H1 (cell line): ENCODE data around the gene SOCS7. TPM values are rescaled to one million over a fixed set of nuclear protein-coding genes. Genes with fewer than 3 reads are reported as not detected.

Experiments
- CTCF ChIA-PET: fragments of 300-600 bp; sonication (Branson Sonifier 250); formaldehyde crosslinking; loops from one replicate; lab custom pipeline; 2021; ENCODE audit not compliant: partially characterized antibody; lab: Charles Lee
- POLR2A ChIA-PET: fragments of 300-600 bp; sonication (Branson Sonifier 250); formaldehyde crosslinking; loops from one replicate; lab custom pipeline; 2021; ENCODE audit warnings: inconsistent platforms; ENCODE audit not compliant: partially characterized antibody; lab: Charles Lee
- DNase-seq, 2 experiments: peaks; one replicate each; pipeline versions ENCODE4 v3.0.0 to v3.0.0-alpha.2; 2010 to 2022; ENCODE audit warnings: low spot score in 2 of 2, low read depth in 1 of 2, mixed read lengths in 1 of 2
- FAIRE-seq: peaks from 2 replicates; lab custom pipeline; 2011; peaks lifted over from hg19 to GRCh38; lab: Jason Lieb, UNC
- H2AFZ ChIP-seq: 2 replicates; pipeline ENCODE4 v1.8.1; 2012; ENCODE audit warnings: low read length, inconsistent platforms
- H2AK5ac ChIP-seq: 2 replicates; pipeline ENCODE4 v1.6.1; 2013; ENCODE audit warnings: low read depth, low read length
- H2BK120ac ChIP-seq: replicated peaks from 2 replicates; pipeline ENCODE3; 2013; ENCODE audit warnings: low read depth, low read length, inconsistent platforms
- H2BK12ac ChIP-seq: 2 replicates; pipeline ENCODE4 v1.6.1; 2013; ENCODE audit warnings: low read depth, low read length
- H2BK15ac ChIP-seq: 2 replicates; pipeline ENCODE4 v1.6.1; 2013; ENCODE audit warnings: low read length
- H2BK20ac ChIP-seq: 2 replicates; pipeline ENCODE4 v1.6.1; 2013; ENCODE audit warnings: low read length
- H2BK5ac ChIP-seq: 2 replicates; pipeline ENCODE4 v1.6.1; 2013; ENCODE audit warnings: low read depth, low read length
- H3K14ac ChIP-seq: 2 replicates; pipeline ENCODE4 v1.6.1; 2013; ENCODE audit warnings: inconsistent platforms; ENCODE audit not compliant: insufficient read length
- H3K18ac ChIP-seq: 2 replicates; pipeline ENCODE4 v1.6.1; 2013; ENCODE audit warnings: low read length; ENCODE audit errors: extremely low read depth
- H3K23ac ChIP-seq: 2 replicates; pipeline ENCODE4 v1.6.1; 2013; ENCODE audit warnings: inconsistent platforms; ENCODE audit not compliant: insufficient read length
- H3K23me2 ChIP-seq: 2 replicates; pipeline ENCODE4 v1.6.1; 2013; ENCODE audit warnings: low read depth, low read length
- H3K27ac ChIP-seq: 2 replicates; pipeline ENCODE4 v1.6.1; 2011; ENCODE audit warnings: low read depth, low read length, inconsistent platforms
- H3K27me3 ChIP-seq, 4 experiments: replicated peaks in 1 of 4; 1 replicate in 1 of 4; 2 replicates in 3 of 4; pipeline versions ENCODE4 v1.6.1 to v1.8.1; 2011 to 2013; ENCODE audit warnings: low read length in 3 of 4, mild to moderate bottlenecking in 3 of 4, inconsistent platforms in 2 of 4, mixed read lengths in 2 of 4, moderate library complexity in 1 of 4; ENCODE audit not compliant: control insufficient read depth in 3 of 4, insufficient read depth in 3 of 4; ENCODE audit errors: extremely low read depth in 1 of 4
- H3K36me3 ChIP-seq, 4 experiments: 2 replicates each; pipeline versions ENCODE4 v1.6.1 to v1.8.1; 2011 to 2013; ENCODE audit warnings: mild to moderate bottlenecking in 4 of 4, low read length in 3 of 4, moderate library complexity in 2 of 4, control low read depth in 1 of 4, inconsistent platforms in 1 of 4; ENCODE audit not compliant: insufficient read depth in 4 of 4, control insufficient read depth in 2 of 4
- H3K4ac ChIP-seq: replicated peaks from 2 replicates; pipeline ENCODE3; 2013; ENCODE audit warnings: low read length, low read depth, mixed read lengths, inconsistent platforms; ENCODE audit not compliant: insufficient read length
- H3K4me1 ChIP-seq, 4 experiments: replicated peaks in 1 of 4; 1 replicate in 1 of 4; 2 replicates in 3 of 4; pipeline versions ENCODE4 v1.6.1 to v1.8.1; 2011 to 2013; ENCODE audit warnings: low read length in 3 of 4, inconsistent platforms in 2 of 4, mixed read lengths in 1 of 4; ENCODE audit not compliant: insufficient read depth in 4 of 4, control insufficient read depth in 3 of 4
- H3K4me2 ChIP-seq, 2 experiments: 2 replicates each; pipeline versions ENCODE4 v1.6.1 to v1.8.1; 2011 to 2013; ENCODE audit warnings: low read depth in 2 of 2, low read length in 2 of 2, control low read depth in 1 of 2, inconsistent platforms in 1 of 2, mild to moderate bottlenecking in 1 of 2; ENCODE audit not compliant: insufficient read depth in 1 of 2
- H3K4me3 ChIP-seq, 4 experiments: fragments of 200-600, 300-600 bp in 1 of 4; sonication (generic), shearing (Covaris generic), sonication (Bioruptor Twin) in 1 of 4; 2 replicates each; pipeline versions ENCODE4 v1.5.1 to v1.8.1; 2011 to 2016; ENCODE audit warnings: low read length in 4 of 4, low read depth in 3 of 4, control low read depth in 2 of 4, inconsistent platforms in 2 of 4, mild to moderate bottlenecking in 2 of 4, mixed read lengths in 1 of 4, moderate library complexity in 1 of 4; ENCODE audit not compliant: insufficient read depth in 2 of 4; ENCODE audit errors: extremely low read depth in 1 of 4
- H3K56ac ChIP-seq: replicated peaks from 2 replicates; pipeline ENCODE3; 2013; ENCODE audit warnings: low read depth, mild to moderate bottlenecking, mixed read lengths, low read length, inconsistent platforms; ENCODE audit not compliant: insufficient read length
- H3K79me1 ChIP-seq: 2 replicates; pipeline ENCODE4 v1.6.1; 2013; ENCODE audit warnings: low read depth, low read length, control low read depth
- H3K79me2 ChIP-seq, 2 experiments: 2 replicates each; pipeline versions ENCODE4 v1.6.1 to v1.8.1; 2012 to 2013; ENCODE audit warnings: low read length in 2 of 2, mild to moderate bottlenecking in 2 of 2, inconsistent platforms in 1 of 2; ENCODE audit not compliant: insufficient read depth in 2 of 2, control insufficient read depth in 1 of 2
- H3K9ac ChIP-seq, 4 experiments: replicated peaks in 1 of 4; 1 replicate in 1 of 4; 2 replicates in 3 of 4; pipeline versions ENCODE4 v1.6.1 to v1.8.1; 2011 to 2013; ENCODE audit warnings: low read depth in 3 of 4, low read length in 3 of 4, control low read depth in 2 of 4, mild to moderate bottlenecking in 2 of 4, moderate library complexity in 2 of 4, inconsistent platforms in 1 of 4; ENCODE audit errors: extremely low read depth in 1 of 4
- H3K9me3 ChIP-seq, 2 experiments: 2 replicates each; pipeline versions ENCODE4 v1.6.1 to v1.8.1; 2012 to 2013; ENCODE audit warnings: mild to moderate bottlenecking in 2 of 2, moderate library complexity in 2 of 2, control low read depth in 1 of 2, inconsistent platforms in 1 of 2, low read depth in 1 of 2, low read length in 1 of 2, mixed read lengths in 1 of 2; ENCODE audit not compliant: insufficient read depth in 2 of 2
- H4K20me1 ChIP-seq, 2 experiments: replicated peaks in 1 of 2; 2 replicates each; pipeline versions ENCODE3 to v1.8.1; 2011 to 2013; ENCODE audit warnings: inconsistent platforms in 2 of 2, low read length in 2 of 2, mild to moderate bottlenecking in 1 of 2; ENCODE audit not compliant: insufficient read depth in 2 of 2, control insufficient read depth in 1 of 2
- H4K5ac ChIP-seq: 2 replicates; pipeline ENCODE4 v1.6.1; 2013; ENCODE audit warnings: low read length, low read depth, mixed read lengths, inconsistent platforms; ENCODE audit not compliant: insufficient read length
- H4K8ac ChIP-seq: 2 replicates; pipeline ENCODE4 v1.8.0; 2013; ENCODE audit warnings: mild to moderate bottlenecking, moderate library complexity, low read length, inconsistent platforms; ENCODE audit not compliant: insufficient read depth; ENCODE audit errors: extremely low read depth
- H4K91ac ChIP-seq: replicated peaks from 2 replicates; pipeline ENCODE3; 2013; ENCODE audit warnings: low read length, mixed read lengths, inconsistent platforms; ENCODE audit not compliant: insufficient read length
- CBX5 ChIP-seq: fragments of 300-800, 300-1000 bp; sonication (generic); IDR thresholded peaks from 2 replicates; pipeline ENCODE4 v1.7.1; 2016; ENCODE audit warnings: antibody characterized with exemption, low read length, low read depth
- CEBPB ChIP-seq: IDR thresholded peaks from 2 replicates; pipeline ENCODE4 v1.6.1; 2012; ENCODE audit warnings: low read depth, low read length
- CTBP2 ChIP-seq: IDR thresholded peaks from 2 replicates; pipeline ENCODE4 v1.7.0; 2011; ENCODE audit warnings: borderline replicate concordance, mild to moderate bottlenecking, moderate library complexity, mixed read lengths, low read length; ENCODE audit not compliant: insufficient read depth, insufficient read length
- EGR1 ChIP-seq: IDR thresholded peaks from 2 replicates; pipeline ENCODE4 v1.6.1; 2011; ENCODE audit warnings: low read depth, low read length, borderline replicate concordance
- HDAC2 ChIP-seq, 2 experiments: fragments of 300-600 bp in 1 of 2; sonication (generic) in 1 of 2; IDR thresholded peaks; 2 replicates each; pipeline ENCODE4 v1.6.1; 2011 to 2012; ENCODE audit warnings: low read depth in 2 of 2, low read length in 2 of 2, mild to moderate bottlenecking in 2 of 2, moderate library complexity in 2 of 2, borderline replicate concordance in 1 of 2, inconsistent platforms in 1 of 2
- KDM5A ChIP-seq: fragments of 200-600 bp; IDR thresholded peaks from 2 replicates; pipeline ENCODE4 v1.7.1; 2012; ENCODE audit warnings: mild to moderate bottlenecking, low read length, inconsistent platforms, mixed read lengths
- POLR2A ChIP-seq, 2 experiments: IDR thresholded peaks; 1 replicate in 1 of 2; 2 replicates in 1 of 2; pipeline ENCODE4 v1.6.1; 2011; ENCODE audit warnings: low read depth in 2 of 2, low read length in 2 of 2, mild to moderate bottlenecking in 2 of 2; ENCODE audit errors: control extremely low read depth in 1 of 2
- SP1 ChIP-seq: IDR thresholded peaks from 2 replicates; pipeline ENCODE4 v1.6.1; 2011; ENCODE audit warnings: low read depth, low read length
- TAF7 ChIP-seq: optimal IDR thresholded peaks from 2 replicates; pipeline ENCODE3; 2011; ENCODE audit warnings: low read depth, mild to moderate bottlenecking, inconsistent platforms, low read length, moderate library complexity, borderline replicate concordance
- WGBS, 2 experiments: shearing (Covaris generic) in 1 of 2; methylation state at CpG; one replicate each; pipeline versions ENCODE4 v1.1.6 to v1.1.7; 2013 to 2015; ENCODE audit warnings: low lambda C conversion rate in 2 of 2, mixed read lengths in 2 of 2, inconsistent platforms in 1 of 2, low coverage in 1 of 2, missing lambda C conversion rate in 1 of 2; ENCODE audit not compliant: insufficient replicate concordance in 2 of 2, insufficient coverage in 1 of 2, insufficient read length in 1 of 2; ENCODE audit errors: extremely low coverage in 1 of 2, missing lambda C conversion rate in 1 of 2; 5-methylcytosine and 5-hydroxymethylcytosine counted together
- polyA plus RNA-seq, 7 experiments: library from polyadenylated mRNA; depleted of rRNA in 3 of 7; stranded (reverse) in 5 of 7; unstranded in 2 of 7; fragments of >200 nt in 5 of 7; fragments of 200-250 nt in 2 of 7; gene quantifications; 1 replicate in 5 of 7; 2 replicates in 1 of 7; 4 replicates in 1 of 7; pipeline versions ENCODE4 v1.2.1 to v1.2.3, GENCODE V29; 2011 to 2013; ENCODE audit warnings: missing spikeins in 2 of 7, mixed read lengths in 2 of 7
- total RNA-seq: library from RNA; stranded (reverse); fragmentation: NEBNext Ultra II Directional; extraction: Animal tissue kit (Norgen Biotek cat#: 25700); gene quantifications from 2 replicates; pipeline ENCODE4 v1.2.1, GENCODE V29; 2021
- TF ChIP-seq, protein P1 (sequence below): IDR thresholded peaks from 2 replicates; pipeline ENCODE4 v1.6.1; 2012; ENCODE audit warnings: low read length, inconsistent platforms

Gene SOCS7
- total and polyA plus RNA-seq, 2 of the 8 experiments (the other 6 are each of a cell fraction or from before 2014, with no cell fraction given): 13.5 to 26.9 TPM

DNA sequence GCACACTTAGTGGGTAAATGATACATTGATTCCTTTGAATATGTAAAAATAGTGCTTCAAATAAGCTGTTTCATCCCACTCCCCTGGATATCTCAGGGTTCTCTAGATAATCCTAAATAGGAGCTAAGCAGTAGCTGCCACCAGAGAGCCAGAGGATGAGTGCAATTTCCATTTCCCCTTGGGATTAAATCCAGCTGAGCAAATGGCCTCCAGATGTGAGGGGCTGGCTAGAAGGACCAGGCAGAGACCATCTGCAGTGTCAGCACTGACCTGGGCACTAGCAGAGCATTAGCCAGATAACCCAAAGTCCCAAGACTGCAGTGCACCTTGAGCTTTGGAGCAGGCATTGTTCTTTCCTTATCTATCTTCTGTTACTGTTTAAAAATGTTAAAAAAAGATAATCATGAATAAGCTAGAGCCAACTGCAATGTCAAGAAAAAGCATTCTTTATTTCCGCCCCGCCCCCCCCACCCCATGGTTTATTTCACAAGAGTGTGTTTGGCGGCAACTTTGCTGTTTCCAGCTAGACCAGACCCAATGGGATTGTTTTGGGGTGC lies 27.4 kb upstream of the SOCS7 start:
- H3K36me3 ChIP-seq: peaks cover 5 to 30% (median 17%) of the 10 kb centered on the region in 4 experiments
- H2BK12ac ChIP-seq: no peak overlapping the region
- no peaks in the 10 kb centered on the region for H3K9me3 ChIP-seq
- H3K4me2 ChIP-seq: no peak overlapping the region
- ChIA-PET CTCF (interaction anchor here (0.6 to 14.8 kb wide), 11 partner anchors 9 to 1841 kb away, joined by 3 to 190 read pairs (median 4); partner anchors contain the start of gene SOCS7), POLR2A (interaction anchor here (1.6 to 4.9 kb wide), 5 partner anchors 10 to 127 kb away, joined by 4 to 28 read pairs (median 21); partner anchors contain the start of gene SOCS7)
- FAIRE-seq (no peak), DNase-seq (no peak)
- no peaks in the 10 kb centered on the region for H3K27me3 ChIP-seq
- no peak overlapping the region for H2BK120ac ChIP-seq
- H3K27ac ChIP-seq: no peak overlapping the region
- H3K79me1 ChIP-seq: no peaks in the 10 kb centered on the region; the same call in 1 of the 2 replicates
- no peak overlapping the region for H4K5ac ChIP-seq
- H3K14ac ChIP-seq: no peak overlapping the region
- H4K20me1 ChIP-seq: peaks cover 0 to 3% of the 10 kb centered on the region in 2 experiments
- H3K4ac ChIP-seq: no peak overlapping the region
- H3K23ac ChIP-seq: no peak overlapping the region
- no peak overlapping the region for H2AK5ac ChIP-seq
- H3K9ac ChIP-seq: no peak overlapping the region
- H3K56ac ChIP-seq: no peak overlapping the region
- H3K79me2 ChIP-seq: no peaks in the 10 kb centered on the region
- no peak overlapping the region for H2BK5ac ChIP-seq
- no peak overlapping the region for H2AFZ ChIP-seq
- H4K91ac ChIP-seq: no peak overlapping the region
- H4K8ac ChIP-seq: no peak overlapping the region
- no peak overlapping the region for H2BK15ac ChIP-seq
- no peak overlapping the region for H3K4me3 ChIP-seq
- no peaks in the 10 kb centered on the region for H3K23me2 ChIP-seq
- peaks cover 0 to 10% (median 7%) of the 10 kb centered on the region in 4 experiments; a peak in 4 of 7 replicates for H3K4me1 ChIP-seq
- no peak overlapping the region for H2BK20ac ChIP-seq
- 96% methylated on average over 3 of the region's 3 CpGs; no CpG with 5 or more reads in 1 of the 2 experiments for WGBS, 2 experiments
- no peak overlapping the region for H3K18ac ChIP-seq
- no peak for TF ChIP-seq CBX5
- no peak for TF ChIP-seq TAF7
- no peak for TF ChIP-seq CEBPB
- TF ChIP-seq, protein P1, sequence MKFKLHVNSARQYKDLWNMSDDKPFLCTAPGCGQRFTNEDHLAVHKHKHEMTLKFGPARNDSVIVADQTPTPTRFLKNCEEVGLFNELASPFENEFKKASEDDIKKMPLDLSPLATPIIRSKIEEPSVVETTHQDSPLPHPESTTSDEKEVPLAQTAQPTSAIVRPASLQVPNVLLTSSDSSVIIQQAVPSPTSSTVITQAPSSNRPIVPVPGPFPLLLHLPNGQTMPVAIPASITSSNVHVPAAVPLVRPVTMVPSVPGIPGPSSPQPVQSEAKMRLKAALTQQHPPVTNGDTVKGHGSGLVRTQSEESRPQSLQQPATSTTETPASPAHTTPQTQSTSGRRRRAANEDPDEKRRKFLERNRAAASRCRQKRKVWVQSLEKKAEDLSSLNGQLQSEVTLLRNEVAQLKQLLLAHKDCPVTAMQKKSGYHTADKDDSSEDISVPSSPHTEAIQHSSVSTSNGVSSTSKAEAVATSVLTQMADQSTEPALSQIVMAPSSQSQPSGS: no peak
- no peak for TF ChIP-seq KDM5A
- no peak for TF ChIP-seq HDAC2 (IDR thresholded peaks at IDR 0.05; ENCODE audit: borderline replicate concordance in 1 of 2, low read depth in 2 of 2, low read length in 2 of 2)
- TF ChIP-seq EGR1: no peak
- no peak for TF ChIP-seq POLR2A (IDR thresholded peaks at IDR 0.05; ENCODE audit: control extremely low read depth in 1 of 2, low read depth in 2 of 2, low read length in 2 of 2)
- no peak for TF ChIP-seq CTBP2
- no peak for TF ChIP-seq SP1
